Testis (tissue), 2 donors: ENCODE results near the gene ABCC8.

ENCODE experiments used
- POLR2A ChIP-seq: fragments of 450-650 bp; IDR thresholded peaks from one replicate; pipeline ENCODE4 v1.6.1; 2017; ENCODE audit warnings: antibody characterized with exemption, mild to moderate bottlenecking, moderate library complexity
- TF ChIP-seq, protein P1 (sequence below), 3 experiments: fragments of 450-650 bp in 2 of 3; fragments of 200-600 bp in 1 of 3; sonication (generic) in 1 of 3; IDR thresholded peaks; one replicate each; pipeline ENCODE4 v1.5.1; 2016 to 2019; ENCODE audit warnings: antibody characterized with exemption in 3 of 3, mild to moderate bottlenecking in 2 of 3, moderate library complexity in 1 of 3

DNA sequence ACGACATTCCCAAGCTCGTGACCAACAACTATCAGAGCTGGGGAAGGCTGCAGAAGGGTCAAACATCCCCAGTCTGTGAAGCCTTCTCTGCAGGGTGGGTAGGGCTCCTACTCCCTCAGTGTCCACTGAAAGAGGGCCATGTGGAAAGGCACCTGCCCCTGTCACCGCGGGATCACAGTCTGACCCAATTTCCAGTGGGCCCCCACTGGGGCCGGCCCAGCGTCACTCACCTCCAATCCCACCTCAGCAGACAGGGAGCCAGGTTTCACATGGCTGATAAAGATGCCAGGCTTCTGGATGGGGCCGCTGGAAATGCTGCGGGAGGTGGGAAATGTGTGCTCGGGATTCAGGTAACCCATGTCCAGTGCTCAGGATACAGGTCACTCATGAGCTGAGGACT, 47.6 kb upstream of the ABCC8 start:
- TF ChIP-seq, protein P1, sequence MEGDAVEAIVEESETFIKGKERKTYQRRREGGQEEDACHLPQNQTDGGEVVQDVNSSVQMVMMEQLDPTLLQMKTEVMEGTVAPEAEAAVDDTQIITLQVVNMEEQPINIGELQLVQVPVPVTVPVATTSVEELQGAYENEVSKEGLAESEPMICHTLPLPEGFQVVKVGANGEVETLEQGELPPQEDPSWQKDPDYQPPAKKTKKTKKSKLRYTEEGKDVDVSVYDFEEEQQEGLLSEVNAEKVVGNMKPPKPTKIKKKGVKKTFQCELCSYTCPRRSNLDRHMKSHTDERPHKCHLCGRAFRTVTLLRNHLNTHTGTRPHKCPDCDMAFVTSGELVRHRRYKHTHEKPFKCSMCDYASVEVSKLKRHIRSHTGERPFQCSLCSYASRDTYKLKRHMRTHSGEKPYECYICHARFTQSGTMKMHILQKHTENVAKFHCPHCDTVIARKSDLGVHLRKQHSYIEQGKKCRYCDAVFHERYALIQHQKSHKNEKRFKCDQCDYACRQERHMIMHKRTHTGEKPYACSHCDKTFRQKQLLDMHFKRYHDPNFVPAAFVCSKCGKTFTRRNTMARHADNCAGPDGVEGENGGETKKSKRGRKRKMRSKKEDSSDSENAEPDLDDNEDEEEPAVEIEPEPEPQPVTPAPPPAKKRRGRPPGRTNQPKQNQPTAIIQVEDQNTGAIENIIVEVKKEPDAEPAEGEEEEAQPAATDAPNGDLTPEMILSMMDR (IDR thresholded peaks at IDR 0.05), result no peak
- TF ChIP-seq POLR2A, result no peak
